ENCODE results near the gene LLGL1.

LLGL1 gene

DNA sequence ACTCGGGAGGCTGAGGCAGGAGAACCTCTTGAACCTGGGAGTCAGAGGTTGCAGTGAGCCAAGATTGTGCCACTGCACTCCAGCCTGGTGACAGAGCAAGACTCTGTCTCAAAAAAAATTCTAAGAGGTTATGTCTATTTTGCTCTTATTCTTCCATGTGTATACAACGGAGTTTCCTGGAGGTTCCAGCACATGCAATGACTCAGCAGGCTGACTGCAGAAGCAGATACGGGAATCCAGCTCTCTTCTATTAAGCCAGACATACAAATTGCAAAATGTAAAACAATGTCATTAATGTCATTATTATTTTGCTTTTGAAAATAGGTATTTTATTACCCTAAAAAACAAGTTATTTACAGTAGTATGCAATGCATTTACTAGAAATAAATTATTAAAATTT lies 53.4 kb downstream of the LLGL1 start:
- DNase-seq: no peak

DNA sequence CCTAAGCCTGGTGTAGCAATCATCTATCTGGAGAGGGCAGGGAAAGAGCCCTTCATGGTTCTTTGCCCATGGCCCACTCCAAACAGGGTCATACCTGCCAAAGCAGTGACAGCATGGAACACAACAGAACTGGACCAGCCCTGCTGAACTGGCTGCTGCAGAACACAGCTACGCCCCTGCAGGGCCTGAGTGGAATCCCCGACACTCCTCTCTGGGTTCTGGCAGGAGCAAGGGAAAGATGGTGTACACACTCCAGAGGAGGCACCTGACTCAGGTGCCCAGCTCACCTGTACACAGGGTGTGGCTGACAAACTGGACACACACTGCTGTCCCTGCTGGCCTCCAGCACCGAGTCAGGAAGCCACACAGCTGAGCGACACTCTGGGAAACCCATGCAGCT lies 54.8 kb downstream of the LLGL1 start:
- DNase-seq: no peak

DNA sequence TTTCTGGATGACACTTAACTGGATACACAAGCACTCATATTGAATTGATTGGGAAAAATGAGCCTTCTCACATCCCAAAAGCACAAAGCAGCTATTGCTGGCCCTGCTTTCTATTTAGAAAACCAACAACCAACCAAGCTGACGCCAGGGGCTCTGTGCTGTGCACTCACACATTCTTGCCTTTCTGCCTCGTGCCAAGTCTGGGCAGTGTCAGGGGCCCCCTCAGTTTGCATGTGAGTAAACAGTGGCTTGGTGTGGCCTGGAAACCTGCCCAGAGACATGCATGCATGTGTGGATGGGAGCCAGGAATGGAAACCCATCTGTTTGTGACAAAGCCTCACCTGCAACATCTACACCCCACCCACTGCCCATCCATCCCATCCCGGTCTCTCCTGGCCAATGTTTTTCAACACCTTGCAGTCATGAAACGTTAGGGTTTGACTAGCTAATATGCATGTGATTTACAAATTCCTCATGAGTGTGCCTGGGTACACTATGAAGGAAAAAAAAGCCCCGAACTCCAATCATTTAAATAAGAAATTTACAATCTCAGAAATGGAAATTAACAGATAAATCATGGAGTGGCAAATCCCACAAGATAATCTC lies 55.4 kb downstream of the LLGL1 start:
- DNase-seq: no peak

DNA sequence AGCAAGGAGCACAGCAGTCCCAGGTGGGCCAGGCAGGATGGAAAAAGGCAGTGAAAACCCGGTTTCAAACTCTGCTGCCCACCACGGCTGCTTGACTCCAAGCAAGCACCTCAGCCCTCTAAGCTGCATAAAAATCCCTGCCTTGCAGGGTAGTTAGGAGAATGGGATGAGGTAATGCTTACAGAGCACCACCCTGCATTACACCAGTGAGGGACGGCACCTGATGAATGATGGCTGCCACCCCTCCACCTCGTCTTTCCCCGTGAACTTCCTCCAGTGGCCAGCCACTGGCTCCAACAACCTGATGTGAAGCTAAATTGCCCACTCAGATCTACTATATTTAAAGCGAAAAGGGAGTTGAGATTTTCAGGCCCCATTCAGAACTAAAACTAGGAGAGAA lies 56.4 kb downstream of the LLGL1 start:
- no peak for DNase-seq

DNA sequence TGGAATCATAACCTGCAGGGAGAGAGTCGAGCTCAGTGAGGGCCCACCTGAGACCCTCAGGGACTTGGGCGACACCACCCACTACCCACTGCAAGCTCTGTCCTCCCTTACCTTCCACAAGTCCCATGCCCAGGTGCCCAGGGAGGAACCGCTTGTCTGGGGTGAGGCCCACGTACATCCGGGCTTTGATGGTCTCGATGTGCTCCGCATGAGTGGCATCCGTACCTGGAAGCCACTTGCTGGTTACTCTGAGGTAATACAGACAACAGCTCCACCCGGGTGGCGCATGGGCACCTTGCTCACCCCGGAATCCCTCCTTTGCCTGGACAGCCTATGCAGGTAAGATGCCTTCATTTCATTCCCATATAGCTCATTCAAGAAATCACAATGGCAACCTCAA lies 59.9 kb downstream of the LLGL1 start:
- no peak for DNase-seq

DNA sequence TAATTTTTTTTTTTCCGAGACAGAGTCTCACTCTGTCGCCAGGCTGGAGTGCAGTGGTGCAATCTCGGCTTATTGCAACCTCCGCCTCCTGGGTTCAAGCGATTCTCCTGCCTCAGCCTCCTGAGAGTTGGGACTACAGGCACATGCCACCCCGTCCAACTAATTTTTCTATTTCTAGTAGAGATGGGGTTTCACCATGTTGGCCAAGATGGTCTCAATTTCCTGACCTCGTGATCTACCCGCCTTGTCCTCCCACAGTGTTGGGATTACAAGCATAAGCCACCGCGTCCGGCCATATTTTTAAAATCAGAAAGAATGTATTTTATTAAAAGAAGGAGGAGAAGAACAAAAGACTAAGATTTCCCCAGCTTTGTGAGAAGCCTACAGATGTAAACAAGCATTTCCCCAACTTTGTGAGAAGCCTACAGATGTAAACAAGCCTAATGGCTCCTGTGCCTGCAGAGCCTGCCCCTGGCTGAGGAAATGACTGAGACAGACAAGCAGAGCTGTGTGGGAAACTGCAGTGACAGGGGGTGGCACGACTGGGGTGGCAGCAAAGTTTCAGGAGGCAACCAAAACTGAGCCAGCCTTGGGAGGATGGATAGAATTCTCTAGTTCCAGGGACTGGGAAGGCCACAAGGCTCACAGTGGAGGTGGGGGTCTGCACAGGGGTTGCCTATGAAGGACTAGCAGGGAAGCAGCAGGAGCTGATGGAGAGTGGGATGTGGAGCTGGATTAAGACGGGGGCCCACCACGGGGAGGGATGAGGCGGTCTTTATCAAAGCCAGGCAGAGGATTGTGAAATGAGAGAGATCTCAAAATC lies 66.5 kb downstream of the LLGL1 start:
- no peak for DNase-seq

Measured in NCI-H2081 treated with DMSO at 0.1 percent for 48 hours (cell line).